ENCODE measurements around the gene STYXL1. TPM values are rescaled to one million over a fixed set of nuclear protein-coding genes. Genes with fewer than 3 reads are reported as not detected.
"Not testable (repeated sequence)": the region's sequence is repeated elsewhere in the genome, so short reads cannot be mapped to it uniquely, and the experiment has no call there.

The STYXL1 gene
- total and polyA plus RNA-seq, 7 donors = 9.4 to 81.4 (median 30.7) TPM

GRCh38 chr7:76056241-76056640 lies 8.4 kb upstream of the STYXL1 start:
- no peak overlapping the region for H3K4me3 ChIP-seq
- peaks cover 0 to 28% (median 16%) of the 10 kb centered on the region in 4 donors for H3K4me1 ChIP-seq
- 81 to 86% methylated on average over 7 of the region's 7 CpGs for WGBS, 2 donors
- H3K36me3 ChIP-seq = peaks cover 34 to 88% (median 41%) of the 10 kb centered on the region in 4 donors
- no peak for DNase-seq
- H3K27ac ChIP-seq = no peak overlapping the region
- TF ChIP-seq CTCF (IDR thresholded peaks at IDR 0.05) (no peak), POLR2AphosphoS5 (IDR thresholded peaks at IDR 0.05) (no peak), POLR2A (IDR thresholded peaks at IDR 0.05) (no peak), EP300 (IDR thresholded peaks at IDR 0.05) (no peak)
- intact Hi-C loops (cut with DNase I) = no loop called here
- no peaks in the 10 kb centered on the region for H3K27me3 ChIP-seq
- H3K9me3 ChIP-seq = no peaks in the 10 kb centered on the region

- no peak for DNase-seq
- TF ChIP-seq CTCF (IDR thresholded peaks at IDR 0.05) (no peak), POLR2AphosphoS5 (IDR thresholded peaks at IDR 0.05) (peak in 1 of 4 donors; percentile 9), EP300 (IDR thresholded peaks at IDR 0.05) (no peak)
- H3K36me3 ChIP-seq = peaks cover 17 to 70% (median 23%) of the 10 kb centered on the region in 4 donors
Observed at GRCh38 chr7:76054123-76055120, 6.6 kb upstream of the STYXL1 start.

GRCh38 chr7:76053461-76053860 lies 5.7 kb upstream of the STYXL1 start:
- WGBS, 2 donors = 77 to 84% methylated on average over 6 of the region's 6 CpGs
- intact Hi-C loops (cut with DNase I) = no loop called here
- Histone ChIP-seq H3K9me3 (no peaks in the 10 kb centered on the region), H3K36me3 (peaks cover 8 to 61% (median 13%) of the 10 kb centered on the region in 4 donors), H3K27ac (peak overlapping the region in 3 of 4 donors; percentile 25 to 69 (median 51)), H3K4me3 (no peak overlapping the region), H3K4me1 (peaks cover 0 to 47% (median 35%) of the 10 kb centered on the region in 4 donors), H3K27me3 (no peaks in the 10 kb centered on the region)
- DNase-seq = no peak
- TF ChIP-seq EP300 (IDR thresholded peaks at IDR 0.05) (no peak), CTCF (IDR thresholded peaks at IDR 0.05) (no peak), POLR2AphosphoS5 (IDR thresholded peaks at IDR 0.05) (no peak), POLR2A (IDR thresholded peaks at IDR 0.05) (no peak)

More at GRCh38 chr7:76054123-76055120, 6.6 kb upstream of the STYXL1 start:
- Histone ChIP-seq H3K4me3 (no peak overlapping the region), H3K27me3 (no peaks in the 10 kb centered on the region), H3K9me3 (no peaks in the 10 kb centered on the region), H3K27ac (peak overlapping the region; percentile 28 to 69 (median 43)), H3K4me1 (peaks cover 0 to 38% (median 28%) of the 10 kb centered on the region in 4 donors)
- intact Hi-C loops (cut with DNase I) = no loop called here
- 78 to 84% methylated on average over 18 of the region's 18 CpGs for WGBS, 2 donors

- WGBS, 2 donors = 92 to 96% methylated on average over 8 of the region's 8 CpGs
- Histone ChIP-seq H3K4me1 (peaks cover 0 to 48% (median 35%) of the 10 kb centered on the region in 4 donors), H3K27ac (peak overlapping the region in 1 of 4 donors; percentile 51), H3K36me3 (peaks cover 2 to 53% (median 6%) of the 10 kb centered on the region in 4 donors)
- H3K9me3 ChIP-seq; DNase-seq; intact Hi-C loops (cut with DNase I); H3K4me3 ChIP-seq; H3K27me3 ChIP-seq: not testable (repeated sequence)
Observed at GRCh38 chr7:76052681-76053080, 4.9 kb upstream of the STYXL1 start.

GRCh38 chr7:76051840-76052239 lies 4.0 kb upstream of the STYXL1 start:
- DNase-seq = no peak
- intact Hi-C loops (cut with DNase I) = no loop called here
- Histone ChIP-seq H3K27ac (no peak overlapping the region), H3K36me3 (peaks cover 0 to 44% (median 0%) of the 10 kb centered on the region in 4 donors), H3K4me1 (peaks cover 0 to 52% (median 39%) of the 10 kb centered on the region in 4 donors), H3K9me3 (no peaks in the 10 kb centered on the region), H3K4me3 (no peak overlapping the region), H3K27me3 (no peaks in the 10 kb centered on the region)
- TF ChIP-seq CTCF (IDR thresholded peaks at IDR 0.05) (no peak), POLR2A (IDR thresholded peaks at IDR 0.05) (no peak), POLR2AphosphoS5 (IDR thresholded peaks at IDR 0.05) (no peak), EP300 (IDR thresholded peaks at IDR 0.05) (no peak)
- 89 to 91% methylated on average over 4 of the region's 4 CpGs for WGBS, 2 donors

Measured in sigmoid colon (tissue), 7 donors.